Measurements from ENCODE around the gene NHLRC4.

NHLRC4 gene

DNA sequence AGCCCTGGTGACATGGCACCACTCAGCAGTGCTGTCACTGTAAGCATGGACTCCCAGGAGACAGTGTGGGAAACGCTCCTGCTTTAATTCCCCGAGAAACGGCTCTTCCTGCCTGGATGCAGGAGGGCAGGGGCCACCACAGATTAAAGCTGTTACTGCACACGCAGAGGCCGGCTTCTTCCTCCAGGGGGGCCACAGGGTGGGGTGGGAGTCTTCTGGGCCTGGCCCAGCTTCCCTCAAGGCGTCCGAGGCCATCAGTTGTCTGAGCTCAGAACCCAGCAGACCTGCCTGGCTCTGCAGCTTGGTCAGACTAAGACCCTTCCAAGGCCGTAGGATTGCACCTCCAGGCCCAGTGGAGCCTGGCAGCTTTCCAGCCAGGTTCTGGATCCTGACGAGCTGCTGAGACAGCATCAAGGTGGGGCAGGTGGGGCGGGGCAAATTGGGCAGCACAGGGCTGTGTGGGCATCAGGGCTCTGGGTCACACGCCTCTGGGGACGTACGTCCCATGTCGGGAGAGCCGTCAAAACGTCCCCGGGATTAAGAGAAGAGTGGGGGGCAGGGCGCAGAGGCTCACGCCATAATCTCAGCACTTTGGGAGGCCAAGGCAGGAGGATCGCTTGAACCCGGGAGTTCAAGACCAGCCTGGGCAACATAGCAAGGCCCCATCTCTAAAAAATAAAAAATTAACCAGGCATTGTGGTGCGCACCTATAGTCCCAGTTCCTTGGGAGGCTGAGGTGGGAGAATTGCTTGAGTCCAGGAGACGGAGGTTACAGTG, 44.3 kb upstream of the NHLRC4 start (continued):
- peak; percentile 9; the same call in 1 of the 2 replicates for TF ChIP-seq ZNF610 (tag by site-specific recombination; IDR thresholded peaks at IDR 0.05; ENCODE audit: borderline replicate concordance)

DNA sequence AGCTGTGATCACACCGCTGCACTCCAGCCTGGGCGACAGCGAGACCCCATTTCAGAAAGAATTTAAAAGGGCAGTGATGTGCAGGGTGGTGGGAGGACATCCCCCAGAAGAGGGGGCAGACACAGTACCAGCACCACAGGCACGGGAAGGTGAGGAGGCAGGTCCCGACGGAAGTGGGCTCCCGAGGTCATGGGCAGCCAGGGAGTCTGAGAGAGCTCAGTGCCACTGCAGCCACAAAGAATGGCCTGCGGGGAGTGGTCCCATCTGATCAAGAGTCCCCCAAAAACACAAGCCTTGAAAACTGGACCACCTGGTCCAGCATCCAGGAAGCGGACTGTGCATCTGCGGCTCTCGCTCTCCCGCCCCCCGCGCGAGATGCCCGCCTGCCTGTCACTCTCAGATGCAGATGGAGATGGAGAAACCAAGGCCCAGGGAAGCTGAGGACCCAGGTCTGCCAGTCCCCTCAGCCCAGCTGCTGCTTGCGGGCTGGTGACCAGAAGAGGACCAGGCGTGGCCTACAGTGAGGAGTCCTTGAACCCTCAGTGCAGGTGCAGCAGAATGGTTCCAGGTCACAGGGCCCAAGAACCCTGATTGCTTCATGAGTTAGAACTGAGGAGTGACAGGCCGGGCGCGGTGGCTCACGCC, 43.6 kb upstream of the NHLRC4 start:
- Histone ChIP-seq H3K36me3 (ENCODE audit: control insufficient read depth in 2 of 2, insufficient read depth in 1 of 2, low read length in 2 of 2) (peaks cover 0 to 36% of the 10 kb centered on the region in 2 experiments; a peak in 1 of 3 replicates), H3K9me3 (ENCODE audit: control insufficient read depth, insufficient read depth, low read depth, low read length) (no peaks in the 10 kb centered on the region), H3K27ac (ENCODE audit: extremely low read depth, low read depth, low read length) (no peak overlapping the region), H3K4me1 (ENCODE audit: control insufficient read depth, insufficient read depth, low read length) (no peaks in the 10 kb centered on the region), H3K4me3 (ENCODE audit: low read depth, low read length) (no peak overlapping the region)
- ChIA-PET CTCF (no interaction called here), POLR2A (interaction anchor here (1.5 kb wide), 1 partner anchor 98 kb away, joined by 3 read pairs; the partner anchor contains the start of gene RAB11FIP3)
- no peak for TF ChIP-seq ZNF202 (tag by site-specific recombination; IDR thresholded peaks at IDR 0.05; ENCODE audit: borderline replicate concordance)
- no peak for TF ChIP-seq ZNF26 (tag by site-specific recombination; IDR thresholded peaks at IDR 0.05)
- TF ChIP-seq ZSCAN18 (tag by site-specific recombination; IDR thresholded peaks at IDR 0.05): no peak
- TF ChIP-seq ZNF785 (tag by site-specific recombination; IDR thresholded peaks at IDR 0.05): no peak
- TF ChIP-seq, protein P1, sequence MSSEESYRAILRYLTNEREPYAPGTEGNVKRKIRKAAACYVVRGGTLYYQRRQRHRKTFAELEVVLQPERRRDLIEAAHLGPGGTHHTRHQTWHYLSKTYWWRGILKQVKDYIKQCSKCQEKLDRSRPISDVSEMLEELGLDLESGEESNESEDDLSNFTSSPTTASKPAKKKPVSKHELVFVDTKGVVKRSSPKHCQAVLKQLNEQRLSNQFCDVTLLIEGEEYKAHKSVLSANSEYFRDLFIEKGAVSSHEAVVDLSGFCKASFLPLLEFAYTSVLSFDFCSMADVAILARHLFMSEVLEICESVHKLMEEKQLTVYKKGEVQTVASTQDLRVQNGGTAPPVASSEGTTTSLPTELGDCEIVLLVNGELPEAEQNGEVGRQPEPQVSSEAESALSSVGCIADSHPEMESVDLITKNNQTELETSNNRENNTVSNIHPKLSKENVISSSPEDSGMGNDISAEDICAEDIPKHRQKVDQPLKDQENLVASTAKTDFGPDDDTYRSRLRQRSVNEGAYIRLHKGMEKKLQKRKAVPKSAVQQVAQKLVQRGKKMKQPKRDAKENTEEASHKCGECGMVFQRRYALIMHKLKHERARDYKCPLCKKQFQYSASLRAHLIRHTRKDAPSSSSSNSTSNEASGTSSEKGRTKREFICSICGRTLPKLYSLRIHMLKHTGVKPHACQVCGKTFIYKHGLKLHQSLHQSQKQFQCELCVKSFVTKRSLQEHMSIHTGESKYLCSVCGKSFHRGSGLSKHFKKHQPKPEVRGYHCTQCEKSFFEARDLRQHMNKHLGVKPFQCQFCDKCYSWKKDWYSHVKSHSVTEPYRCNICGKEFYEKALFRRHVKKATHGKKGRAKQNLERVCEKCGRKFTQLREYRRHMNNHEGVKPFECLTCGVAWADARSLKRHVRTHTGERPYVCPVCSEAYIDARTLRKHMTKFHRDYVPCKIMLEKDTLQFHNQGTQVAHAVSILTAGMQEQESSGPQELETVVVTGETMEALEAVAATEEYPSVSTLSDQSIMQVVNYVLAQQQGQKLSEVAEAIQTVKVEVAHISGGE (tag by site-specific recombination; conservative IDR thresholded peaks at IDR 0.05; ENCODE audit: low read depth): no peak
- TF ChIP-seq ZNF664 (tag by site-specific recombination; IDR thresholded peaks at IDR 0.05): no peak
- no peak for TF ChIP-seq WT1 (tag by site-specific recombination; IDR thresholded peaks at IDR 0.05)
- TF ChIP-seq CTCF (tag by site-specific recombination; IDR thresholded peaks at IDR 0.05): no peak
- TF ChIP-seq, protein P2, sequence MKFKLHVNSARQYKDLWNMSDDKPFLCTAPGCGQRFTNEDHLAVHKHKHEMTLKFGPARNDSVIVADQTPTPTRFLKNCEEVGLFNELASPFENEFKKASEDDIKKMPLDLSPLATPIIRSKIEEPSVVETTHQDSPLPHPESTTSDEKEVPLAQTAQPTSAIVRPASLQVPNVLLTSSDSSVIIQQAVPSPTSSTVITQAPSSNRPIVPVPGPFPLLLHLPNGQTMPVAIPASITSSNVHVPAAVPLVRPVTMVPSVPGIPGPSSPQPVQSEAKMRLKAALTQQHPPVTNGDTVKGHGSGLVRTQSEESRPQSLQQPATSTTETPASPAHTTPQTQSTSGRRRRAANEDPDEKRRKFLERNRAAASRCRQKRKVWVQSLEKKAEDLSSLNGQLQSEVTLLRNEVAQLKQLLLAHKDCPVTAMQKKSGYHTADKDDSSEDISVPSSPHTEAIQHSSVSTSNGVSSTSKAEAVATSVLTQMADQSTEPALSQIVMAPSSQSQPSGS (tag by site-specific recombination; IDR thresholded peaks at IDR 0.05; ENCODE audit: low read depth): no peak
- no peak for TF ChIP-seq ZNF529 (tag by site-specific recombination; IDR thresholded peaks at IDR 0.05; ENCODE audit: insufficient replicate concordance)
- TF ChIP-seq HOXC10 (CRISPR knock-in tag; IDR thresholded peaks at IDR 0.05): no peak
- no peak for TF ChIP-seq ZNF830 (tag by site-specific recombination; IDR thresholded peaks at IDR 0.05; ENCODE audit: low read depth)
- no peak for TF ChIP-seq ZNF223 (tag by site-specific recombination; IDR thresholded peaks at IDR 0.05)
- TF ChIP-seq REPIN1 (tag by site-specific recombination; IDR thresholded peaks at IDR 0.05; ENCODE audit: low read depth): no peak
- TF ChIP-seq ZNF560 (tag by site-specific recombination; IDR thresholded peaks at IDR 0.05; ENCODE audit: borderline replicate concordance): no peak

All from HEK293 (cell line).